Measurements from ENCODE around the gene HEXIM2. TPM values are rescaled to one million over a fixed set of nuclear protein-coding genes. Genes with fewer than 3 reads are reported as not detected.
"Not testable (repeated sequence)": the region's sequence is repeated elsewhere in the genome, so short reads cannot be mapped to it uniquely, and the experiment has no call there.

The HEXIM2 gene
- total RNA-seq, 4 donors from 2014 or later: 3.0 to 11.6 (median 7.6) TPM; not detected in 1

- H3K9me3 ChIP-seq: no peaks in the 10 kb centered on the region
- no peaks in the 10 kb centered on the region for H3K36me3 ChIP-seq
- H3K4me3 ChIP-seq: no peak overlapping the region
- intact Hi-C loops (cut with DNase I; ENCODE audit: low total_unique reads): no loop called here
- H3K27me3 ChIP-seq: no peaks in the 10 kb centered on the region
- peaks cover 5 to 22% of the 10 kb centered on the region in 2 donors for H3K4me1 ChIP-seq
- TF ChIP-seq POLR2A (IDR thresholded peaks at IDR 0.05): no peak
- TF ChIP-seq, protein P1, sequence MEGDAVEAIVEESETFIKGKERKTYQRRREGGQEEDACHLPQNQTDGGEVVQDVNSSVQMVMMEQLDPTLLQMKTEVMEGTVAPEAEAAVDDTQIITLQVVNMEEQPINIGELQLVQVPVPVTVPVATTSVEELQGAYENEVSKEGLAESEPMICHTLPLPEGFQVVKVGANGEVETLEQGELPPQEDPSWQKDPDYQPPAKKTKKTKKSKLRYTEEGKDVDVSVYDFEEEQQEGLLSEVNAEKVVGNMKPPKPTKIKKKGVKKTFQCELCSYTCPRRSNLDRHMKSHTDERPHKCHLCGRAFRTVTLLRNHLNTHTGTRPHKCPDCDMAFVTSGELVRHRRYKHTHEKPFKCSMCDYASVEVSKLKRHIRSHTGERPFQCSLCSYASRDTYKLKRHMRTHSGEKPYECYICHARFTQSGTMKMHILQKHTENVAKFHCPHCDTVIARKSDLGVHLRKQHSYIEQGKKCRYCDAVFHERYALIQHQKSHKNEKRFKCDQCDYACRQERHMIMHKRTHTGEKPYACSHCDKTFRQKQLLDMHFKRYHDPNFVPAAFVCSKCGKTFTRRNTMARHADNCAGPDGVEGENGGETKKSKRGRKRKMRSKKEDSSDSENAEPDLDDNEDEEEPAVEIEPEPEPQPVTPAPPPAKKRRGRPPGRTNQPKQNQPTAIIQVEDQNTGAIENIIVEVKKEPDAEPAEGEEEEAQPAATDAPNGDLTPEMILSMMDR (IDR thresholded peaks at IDR 0.05): no peak
- H3K27ac ChIP-seq: peak overlapping the region; percentile 68 to 88
- peak; percentile 81 to 89 for DNase-seq
These were observed 37.5 kb upstream of the HEXIM2 start for GRCh38 chr17:45123930-45124796.

DNA sequence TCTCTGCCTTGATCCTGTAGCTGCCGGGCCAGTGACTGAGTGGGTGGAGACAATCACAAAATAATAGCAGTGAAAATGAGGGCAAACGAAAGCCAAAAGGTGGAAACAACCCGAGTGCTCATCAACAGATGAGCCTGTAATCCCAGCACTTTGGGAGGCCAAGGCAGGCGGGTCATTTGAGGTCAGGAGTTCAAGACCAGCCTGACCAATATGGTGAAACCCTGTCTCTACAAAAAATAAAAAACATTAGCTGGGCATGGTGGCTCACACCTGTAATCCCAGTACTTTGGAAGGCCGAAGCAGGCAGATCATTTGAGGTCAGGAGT is 36.9 kb upstream of the HEXIM2 start:
- H3K9me3 ChIP-seq; H3K36me3 ChIP-seq; H3K27me3 ChIP-seq; intact Hi-C loops (cut with DNase I; ENCODE audit: low total_unique reads); H3K4me3 ChIP-seq; DNase-seq: not testable (repeated sequence)
- Histone ChIP-seq H3K4me1 (peaks cover 5 to 22% of the 10 kb centered on the region in 2 donors), H3K27ac (peak overlapping the region; percentile 68 to 88)

GRCh38 chr17:45125509-45125908 is 36.2 kb upstream of the HEXIM2 start:
- Histone ChIP-seq H3K4me3 (no peak overlapping the region), H3K4me1 (peaks cover 5 to 22% of the 10 kb centered on the region in 2 donors), H3K27ac (no peak overlapping the region), H3K27me3 (no peaks in the 10 kb centered on the region), H3K9me3 (no peaks in the 10 kb centered on the region), H3K36me3 (no peaks in the 10 kb centered on the region)
- DNase-seq: no peak
- no peak for TF ChIP-seq POLR2A (IDR thresholded peaks at IDR 0.05)
- TF ChIP-seq, protein P1 (IDR thresholded peaks at IDR 0.05): no peak
- intact Hi-C loops (cut with DNase I; ENCODE audit: low total_unique reads): no loop called here

DNA sequence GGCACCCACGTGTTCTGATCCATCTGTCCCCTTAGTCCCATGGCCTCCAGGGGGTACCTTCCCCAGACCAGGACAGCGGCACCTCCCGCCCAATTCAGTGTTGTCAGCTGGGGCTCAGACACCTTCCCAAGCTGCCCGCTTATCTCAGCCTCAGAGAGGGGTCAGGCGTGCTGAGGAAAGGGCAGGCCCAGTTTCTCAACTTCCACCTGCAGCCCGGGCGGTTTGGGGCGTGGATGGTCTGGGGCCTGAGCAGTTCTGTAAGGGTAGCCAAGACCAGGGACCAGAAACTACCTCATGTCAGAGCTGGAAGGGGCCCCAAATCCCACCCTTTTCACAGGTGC is 34.5 kb upstream of the HEXIM2 start:
- intact Hi-C loops (cut with DNase I; ENCODE audit: low total_unique reads): no loop called here
- Histone ChIP-seq H3K36me3 (no peaks in the 10 kb centered on the region), H3K4me1 (peaks cover 5 to 30% of the 10 kb centered on the region in 2 donors), H3K9me3 (no peaks in the 10 kb centered on the region), H3K4me3 (no peak overlapping the region), H3K27ac (peak overlapping the region; percentile 81 to 82), H3K27me3 (no peaks in the 10 kb centered on the region)
- TF ChIP-seq POLR2A (IDR thresholded peaks at IDR 0.05): no peak
- TF ChIP-seq, protein P1 (IDR thresholded peaks at IDR 0.05): no peak
- no peak for DNase-seq

DNA sequence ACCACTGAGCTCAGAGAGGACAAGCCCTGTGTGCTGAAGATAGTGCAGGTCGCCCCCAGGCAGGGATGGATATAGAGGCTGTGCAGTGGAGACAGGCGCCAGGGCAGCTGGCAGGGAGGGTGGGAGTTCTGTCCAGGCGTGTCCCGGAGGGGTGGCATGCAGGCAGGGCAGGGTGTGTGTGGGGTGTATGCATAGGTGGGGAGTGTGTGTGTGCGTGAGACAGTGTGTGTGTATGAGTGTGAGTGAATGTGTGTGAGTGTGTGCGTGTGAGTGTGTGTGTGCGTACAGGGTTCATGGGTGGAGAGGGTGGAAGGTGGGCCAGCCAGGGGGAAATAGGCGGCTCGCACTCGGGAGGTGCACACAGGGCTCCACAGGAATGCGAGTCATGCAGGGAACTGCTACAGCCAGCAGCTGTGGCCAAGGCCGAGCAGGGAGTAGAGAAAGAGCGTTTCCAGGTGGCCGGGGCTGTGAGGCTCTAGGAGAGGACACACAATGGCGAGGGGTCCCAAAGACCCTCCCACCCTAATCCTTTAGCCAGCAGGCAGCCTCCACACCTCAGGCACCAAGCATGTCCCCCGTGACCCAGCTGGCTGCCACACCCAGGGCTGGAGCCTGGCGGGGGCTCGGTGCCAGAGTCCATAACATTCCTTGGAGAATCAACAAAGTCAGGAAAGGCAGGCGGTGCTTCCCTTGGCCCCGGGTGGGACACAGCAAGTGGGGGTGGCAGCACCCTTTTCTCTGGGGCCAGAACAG is 34.0 kb upstream of the HEXIM2 start:
- TF ChIP-seq, protein P1 (IDR thresholded peaks at IDR 0.05): no peak
- TF ChIP-seq POLR2A (IDR thresholded peaks at IDR 0.05): no peak
- Histone ChIP-seq H3K27me3 (no peaks in the 10 kb centered on the region), H3K4me1 (peaks cover 5 to 30% of the 10 kb centered on the region in 2 donors), H3K4me3 (peak overlapping the region in 1 of 2 donors; percentile 11), H3K9me3 (no peaks in the 10 kb centered on the region), H3K27ac (peak overlapping the region; percentile 81 to 82), H3K36me3 (no peaks in the 10 kb centered on the region)
- DNase-seq: peak; percentile 67 to 72
- intact Hi-C loops (cut with DNase I; ENCODE audit: low total_unique reads): no loop called here
